K562 (cell line): ENCODE data around the gene KDM2B. TPM values are rescaled to one million over a fixed set of nuclear protein-coding genes. Genes with fewer than 3 reads are reported as not detected.

Source experiments
- BACH1 ChIP-seq: fragments of 200-800 bp; sonication (Bioruptor generic); IDR thresholded peaks from 2 replicates; pipeline ENCODE4 v1.6.1; 2016; ENCODE audit warnings: missing genetic modification characterization, missing compliant biosample characterization
- CREB1 ChIP-seq, 2 experiments: sonication (generic) in 1 of 2; formaldehyde crosslinking in 1 of 2; IDR thresholded peaks; 2 replicates each; pipeline versions ENCODE4 v1.6.1 to v1.8.0; 2012 to 2022; ENCODE audit warnings: inconsistent platforms in 1 of 2, mild to moderate bottlenecking in 1 of 2, missing genetic modification reagents in 1 of 2, moderate library complexity in 1 of 2
- CREM ChIP-seq: IDR thresholded peaks from 2 replicates; pipeline ENCODE4 v1.6.1; 2014; ENCODE audit warnings: antibody characterized with exemption, low read depth
- CTCFL ChIP-seq: IDR thresholded peaks from 2 replicates; pipeline ENCODE4 v1.6.1; 2011; ENCODE audit warnings: borderline replicate concordance, low read depth, mild to moderate bottlenecking, moderate library complexity, low read length; ENCODE audit not compliant: insufficient read depth, poor library complexity, severe bottlenecking
- EGR1 ChIP-seq: fragments of 450-650 bp; conservative IDR thresholded peaks from 2 replicates; pipeline ENCODE4 v1.6.1; 2017; ENCODE audit warnings: mild to moderate bottlenecking
- HDAC6 ChIP-seq: IDR thresholded peaks from 2 replicates; pipeline ENCODE4 v1.6.1; 2012; ENCODE audit warnings: low read depth, mild to moderate bottlenecking, control low read depth, inconsistent platforms, low read length, moderate library complexity
- HDAC8 ChIP-seq: fragments of 450-650 bp; IDR thresholded peaks from 2 replicates; pipeline ENCODE4 v1.6.1; 2016; ENCODE audit warnings: mild to moderate bottlenecking, missing genetic modification characterization, moderate library complexity, missing compliant biosample characterization
- HMGN3 ChIP-seq: IDR thresholded peaks from 2 replicates; pipeline ENCODE4 v1.6.1; 2011; ENCODE audit warnings: borderline replicate concordance, low read depth, mild to moderate bottlenecking, mixed read lengths, low read length; ENCODE audit not compliant: insufficient read length; ENCODE audit errors: extremely low read depth
- KAT2B ChIP-seq: IDR thresholded peaks from one replicate; pipeline ENCODE4 v1.6.1; 2012; ENCODE audit warnings: low read depth, mild to moderate bottlenecking, control low read depth, inconsistent platforms, low read length, moderate library complexity
- KDM4B ChIP-seq, 2 experiments: fragments of 450-650 bp in 1 of 2; sonication (generic) in 1 of 2; IDR thresholded peaks; 2 replicates each; pipeline ENCODE4 v1.6.1; 2016 to 2017; ENCODE audit warnings: borderline replicate concordance in 2 of 2, antibody characterized with exemption in 1 of 2, low read depth in 1 of 2, mild to moderate bottlenecking in 1 of 2
- MCM2 ChIP-seq: fragments of 450-650 bp; IDR thresholded peaks from 2 replicates; pipeline ENCODE4 v1.6.1; 2017; ENCODE audit warnings: low read depth, mild to moderate bottlenecking
- PKNOX1 ChIP-seq: fragments of 450-650 bp; IDR thresholded peaks from 2 replicates; pipeline ENCODE4 v1.6.1; 2016
- POLR2G ChIP-seq: fragments of 200-400 bp; formaldehyde crosslinking; IDR thresholded peaks from 2 replicates; pipeline ENCODE4 v1.6.1; 2017; ENCODE audit warnings: low read depth, mild to moderate bottlenecking, antibody characterized with exemption, low read length, moderate library complexity
- PRMT5 ChIP-seq: sonication (generic); formaldehyde crosslinking; IDR thresholded peaks from 2 replicates; pipeline ENCODE4 v1.5.0; 2020; ENCODE audit warnings: missing genetic modification reagents
- PTRF ChIP-seq: fragments of 450-650 bp; IDR thresholded peaks from 2 replicates; pipeline ENCODE4 v1.6.1; 2016; ENCODE audit warnings: mild to moderate bottlenecking, missing genetic modification characterization, missing compliant biosample characterization
- SNRNP70 ChIP-seq: fragments of 200-400 bp; formaldehyde crosslinking; optimal IDR thresholded peaks from 2 replicates; pipeline ENCODE3; 2017; ENCODE audit warnings: low read depth, low read length
- TAF1 ChIP-seq: IDR thresholded peaks from 2 replicates; pipeline ENCODE4 v1.6.1; 2011; ENCODE audit warnings: mild to moderate bottlenecking, low read length, moderate library complexity; ENCODE audit not compliant: insufficient read depth, control insufficient read depth, severe bottlenecking; ENCODE audit errors: extremely low read depth
- ZNF347 ChIP-seq: fragments of 450-650 bp; formaldehyde crosslinking; IDR thresholded peaks from 2 replicates; pipeline ENCODE4 v1.4.0; 2020; ENCODE audit warnings: low read depth, mild to moderate bottlenecking, moderate library complexity
- ZNF354B ChIP-seq: fragments of 250-450 bp; sonication (Bioruptor Pico); IDR thresholded peaks from 2 replicates; pipeline ENCODE4 v1.4.0; 2020
- polyA plus RNA-seq, 8 experiments: library from polyadenylated mRNA; depleted of rRNA in 4 of 8; stranded (reverse) in 5 of 8; unstranded in 3 of 8; fragments of >200 nt; fragmentation: Nextera tagmentation in 2 of 8; fragmentation: Illumina TruSeq in 1 of 8; extraction: Ambion mirVana in 2 of 8; extraction: Trizol in 1 of 8; gene quantifications; 2 replicates each; pipeline versions ENCODE4 v1.2.1 to v1.2.3, GENCODE V29; 2011 to 2014; ENCODE audit warnings: inconsistent platforms in 1 of 8, missing spikeins in 1 of 8
- total RNA-seq, 7 experiments: library from RNA; depleted of rRNA in 6 of 7; stranded (reverse); fragments of >200 nt in 6 of 7; fragmentation: Illumina TruSeq in 2 of 7; extraction: Trizol in 2 of 7; gene quantifications; 2 replicates each; pipeline versions ENCODE4 v1.2.1 to v1.2.3, GENCODE V29; 2011 to 2021; ENCODE audit warnings: low replicate concordance in 1 of 7
- TF ChIP-seq, protein P1 (sequence below): fragments of 250-450 bp; sonication (Bioruptor Pico); IDR thresholded peaks from 2 replicates; pipeline ENCODE4 v1.5.0; 2022; ENCODE audit warnings: mild to moderate bottlenecking
- TF ChIP-seq, protein P2 (sequence below): fragments of 450-650 bp; conservative IDR thresholded peaks from 2 replicates; pipeline ENCODE4 v1.6.1; 2016; ENCODE audit warnings: missing genetic modification characterization, low read depth, mild to moderate bottlenecking, control low read depth, missing compliant biosample characterization

The KDM2B gene
- total and polyA plus RNA-seq, 9 of the 15 experiments (the other 6 are each of a cell fraction or from before 2014, with no cell fraction given) = 7.4 to 50.5 (median 22.5) TPM

DNA sequence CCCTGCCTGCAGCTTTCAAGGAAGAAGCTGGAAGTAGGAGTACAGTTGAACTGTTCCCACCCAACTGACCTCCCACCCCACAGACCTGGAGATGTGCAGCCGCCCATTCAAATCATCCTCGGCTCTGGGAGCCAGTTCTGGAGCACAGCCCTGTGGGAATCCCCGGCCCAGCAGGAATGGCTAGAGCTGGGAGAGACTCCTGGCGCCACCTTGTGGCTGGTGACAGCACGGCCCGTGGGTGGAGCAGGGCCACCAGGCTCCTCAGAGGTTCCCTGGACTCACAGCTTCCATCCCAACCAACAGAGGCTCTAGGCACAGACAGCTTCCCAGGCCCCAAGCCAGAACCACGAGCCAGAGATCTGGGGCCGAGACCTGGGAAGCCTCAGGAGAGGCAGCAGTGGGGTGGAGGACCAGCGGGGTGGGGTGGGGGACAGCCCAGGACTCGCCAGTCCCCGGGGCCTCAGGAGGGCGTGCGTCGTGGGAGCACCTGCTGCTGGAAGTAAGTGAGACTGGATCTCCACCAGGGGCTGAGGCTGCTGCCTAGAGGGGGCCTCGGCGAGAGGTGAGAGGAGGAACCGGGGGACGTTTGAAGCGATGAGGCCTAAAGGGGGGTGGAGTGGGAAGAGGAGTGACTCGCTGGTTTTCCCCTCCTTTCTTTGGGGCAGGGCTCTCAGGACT, 137.5 kb downstream of the KDM2B start (continued):
- TF ChIP-seq, protein P1, sequence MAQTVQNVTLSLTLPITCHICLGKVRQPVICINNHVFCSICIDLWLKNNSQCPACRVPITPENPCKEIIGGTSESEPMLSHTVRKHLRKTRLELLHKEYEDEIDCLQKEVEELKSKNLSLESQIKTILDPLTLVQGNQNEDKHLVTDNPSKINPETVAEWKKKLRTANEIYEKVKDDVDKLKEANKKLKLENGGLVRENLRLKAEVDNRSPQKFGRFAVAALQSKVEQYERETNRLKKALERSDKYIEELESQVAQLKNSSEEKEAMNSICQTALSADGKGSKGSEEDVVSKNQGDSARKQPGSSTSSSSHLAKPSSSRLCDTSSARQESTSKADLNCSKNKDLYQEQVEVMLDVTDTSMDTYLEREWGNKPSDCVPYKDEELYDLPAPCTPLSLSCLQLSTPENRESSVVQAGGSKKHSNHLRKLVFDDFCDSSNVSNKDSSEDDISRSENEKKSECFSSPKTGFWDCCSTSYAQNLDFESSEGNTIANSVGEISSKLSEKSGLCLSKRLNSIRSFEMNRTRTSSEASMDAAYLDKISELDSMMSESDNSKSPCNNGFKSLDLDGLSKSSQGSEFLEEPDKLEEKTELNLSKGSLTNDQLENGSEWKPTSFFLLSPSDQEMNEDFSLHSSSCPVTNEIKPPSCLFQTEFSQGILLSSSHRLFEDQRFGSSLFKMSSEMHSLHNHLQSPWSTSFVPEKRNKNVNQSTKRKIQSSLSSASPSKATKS (CRISPR knock-in tag) = no peak
- no peak for TF ChIP-seq KAT2B
- TF ChIP-seq PKNOX1 = no peak
- TF ChIP-seq HMGN3 = no peak
- no peak for TF ChIP-seq BACH1 (tag)
- 0 out of 2 replicates have a peak, but pooled peaks have one; percentile 20 for TF ChIP-seq POLR2G
- no peak for TF ChIP-seq PTRF (tag)
- no peak for TF ChIP-seq HDAC8 (tag)
- no peak for TF ChIP-seq TAF1
- TF ChIP-seq KDM4B (IDR thresholded peaks at IDR 0.05; ENCODE audit: borderline replicate concordance in 2 of 2, low read depth in 1 of 2) = no peak
- TF ChIP-seq CTCFL = peak; percentile 96
- no peak for TF ChIP-seq PRMT5
- TF ChIP-seq EGR1 = peak; percentile 68
- TF ChIP-seq SNRNP70 = no peak
- no peak for TF ChIP-seq ZNF354B (CRISPR knock-in tag)
- TF ChIP-seq MCM2 = no peak
- TF ChIP-seq, protein P2, sequence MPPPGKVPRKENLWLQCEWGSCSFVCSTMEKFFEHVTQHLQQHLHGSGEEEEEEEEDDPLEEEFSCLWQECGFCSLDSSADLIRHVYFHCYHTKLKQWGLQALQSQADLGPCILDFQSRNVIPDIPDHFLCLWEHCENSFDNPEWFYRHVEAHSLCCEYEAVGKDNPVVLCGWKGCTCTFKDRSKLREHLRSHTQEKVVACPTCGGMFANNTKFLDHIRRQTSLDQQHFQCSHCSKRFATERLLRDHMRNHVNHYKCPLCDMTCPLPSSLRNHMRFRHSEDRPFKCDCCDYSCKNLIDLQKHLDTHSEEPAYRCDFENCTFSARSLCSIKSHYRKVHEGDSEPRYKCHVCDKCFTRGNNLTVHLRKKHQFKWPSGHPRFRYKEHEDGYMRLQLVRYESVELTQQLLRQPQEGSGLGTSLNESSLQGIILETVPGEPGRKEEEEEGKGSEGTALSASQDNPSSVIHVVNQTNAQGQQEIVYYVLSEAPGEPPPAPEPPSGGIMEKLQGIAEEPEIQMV (tag) = no peak
- TF ChIP-seq HDAC6 = no peak
- no peak for TF ChIP-seq ZNF347
- TF ChIP-seq CREM = no peak
- TF ChIP-seq CREB1 (IDR thresholded peaks at IDR 0.05) = no peak
- peak; percentile 19; the same call in 1 of the 2 replicates for TF ChIP-seq CREB1 (CRISPR knock-in tag; IDR thresholded peaks at IDR 0.05)
- TF ChIP-seq, all 486 proteins: peak for 13
